Kidney (tissue), 14 donors: Measurements from ENCODE around the gene LRRC3C. TPM values are rescaled to one million over a fixed set of nuclear protein-coding genes. Genes with fewer than 3 reads are reported as not detected.

Experiments used
- DNase-seq, 5 donors: peaks; one replicate each; pipeline ENCODE4 v3.0.0-alpha.2; 2013 to 2020
- FAIRE-seq: peaks from 2 replicates; lab custom pipeline; 2012; peaks lifted over from hg19 to GRCh38; lab: Jason Lieb, UNC
- H3K27ac ChIP-seq, 2 donors: one replicate each; pipeline ENCODE4 v1.7.0; 2013; ENCODE audit warnings: low read depth in 2 of 2, low read length in 2 of 2, inconsistent platforms in 1 of 2
- H3K27me3 ChIP-seq: one replicate; pipeline ENCODE4 v1.7.1; 2013; ENCODE audit warnings: low read length, inconsistent platforms; ENCODE audit not compliant: control insufficient read depth, insufficient read depth
- H3K36me3 ChIP-seq, 3 donors: one replicate each; pipeline versions ENCODE4 v1.7.0 to v1.7.1; 2013; ENCODE audit warnings: low read length in 3 of 3, control low read depth in 1 of 3, inconsistent platforms in 1 of 3; ENCODE audit not compliant: insufficient read depth in 3 of 3, control insufficient read depth in 2 of 3
- H3K4me1 ChIP-seq, 3 donors: one replicate each; pipeline versions ENCODE4 v1.7.0 to v1.7.1; 2013; ENCODE audit warnings: low read length in 3 of 3, inconsistent platforms in 1 of 3, low read depth in 1 of 3; ENCODE audit not compliant: control insufficient read depth in 2 of 3, insufficient read depth in 2 of 3
- H3K4me3 ChIP-seq, 3 donors: one replicate each; pipeline versions ENCODE4 v1.7.0 to v1.8.1; 2013; ENCODE audit warnings: low read length in 3 of 3, control low read depth in 1 of 3, inconsistent platforms in 1 of 3
- H3K9ac ChIP-seq, 3 donors: one replicate each; pipeline versions ENCODE4 v1.7.0 to v1.7.1; 2013; ENCODE audit warnings: low read length in 3 of 3, control low read depth in 1 of 3, inconsistent platforms in 1 of 3
- H3K9me3 ChIP-seq, 3 donors: one replicate each; pipeline versions ENCODE4 v1.7.0 to v1.7.1; 2013; ENCODE audit warnings: low read length in 3 of 3, control low read depth in 1 of 3, inconsistent platforms in 1 of 3; ENCODE audit not compliant: control insufficient read depth in 2 of 3, insufficient read depth in 1 of 3
- CTCF ChIP-seq: IDR thresholded peaks from 3 replicates; pipeline ENCODE4 v1.5.1; 2012; ENCODE audit warnings: mild to moderate bottlenecking, moderate library complexity, borderline replicate concordance; ENCODE audit not compliant: insufficient read depth; ENCODE audit errors: extremely low read depth
- intact Hi-C: fragments of 100-400 bp; cut with DNase I; formaldehyde crosslinking; loops from one replicate; pipeline ENCODE4 v1.11.1; 2022
- polyA plus RNA-seq: library from polyadenylated mRNA; stranded (reverse); fragments of 350-450 nt; fragmentation: Illumina TruSeq; extraction: RNeasy Lipid Tissue Mini Kit (QIAGEN cat#74804); gene quantifications from one replicate; pipeline ENCODE4 v1.2.3, GENCODE V29; 2014; ENCODE audit warnings: low read depth, low replicate concordance; ENCODE audit not compliant: insufficient read depth
- total RNA-seq: library from RNA; stranded (reverse); fragmentation: NEBNext Ultra II Directional; extraction: Animal tissue kit (Norgen Biotek cat#: 25700); gene quantifications from one replicate; pipeline ENCODE4 v1.2.1, GENCODE V29; 2021
- donor health status: control.
- donor health status: control.
- donor health status: control.
- donor health status: control.
- donor health status: control.
- donor health status: DM: yes; HTN: yes; CAD: no.
- donor health status: Normal renal cell carcinoma (clear cell type).

LRRC3C gene
- total and polyA plus RNA-seq, 2 donors from 2014 or later = not detected

- TF ChIP-seq CTCF = no peak
- FAIRE-seq (no peak), DNase-seq (no peak)
- H3K27me3 ChIP-seq = no peaks in the 10 kb centered on the region
- H3K36me3 ChIP-seq = peaks cover 0 to 28% (median 19%) of the 10 kb centered on the region in 3 donors
- peaks cover 0 to 3% (median 0%) of the 10 kb centered on the region in 3 donors for H3K4me1 ChIP-seq
- no peaks in the 10 kb centered on the region for H3K9me3 ChIP-seq
- intact Hi-C loops = no loop called here
- H3K9ac ChIP-seq = no peak overlapping the region
- H3K4me3 ChIP-seq = no peak overlapping the region
- H3K27ac ChIP-seq = no peak overlapping the region
Observed at GRCh38 chr17:39919087-39919683, 8.3 kb upstream of the LRRC3C start.

- intact Hi-C loops = no loop called here
- no peak for TF ChIP-seq CTCF
- H3K4me1 ChIP-seq = peaks cover 0 to 13% (median 4%) of the 10 kb centered on the region in 3 donors
- H3K27ac ChIP-seq = no peak overlapping the region
- H3K9ac ChIP-seq = no peak overlapping the region
- H3K9me3 ChIP-seq = no peaks in the 10 kb centered on the region
- no peaks in the 10 kb centered on the region for H3K27me3 ChIP-seq
- H3K36me3 ChIP-seq = peaks cover 0 to 28% (median 19%) of the 10 kb centered on the region in 3 donors
- DNase-seq = peak in 1 of 5 donors; percentile 62
- H3K4me3 ChIP-seq = no peak overlapping the region
- no peak for FAIRE-seq
Observed at GRCh38 chr17:39920218-39921210, 7.0 kb upstream of the LRRC3C start.

GRCh38 chr17:39921323-39921722, 6.2 kb upstream of the LRRC3C start:
- Histone ChIP-seq H3K36me3 (peaks cover 0 to 28% (median 19%) of the 10 kb centered on the region in 3 donors), H3K4me3 (no peak overlapping the region), H3K27me3 (no peaks in the 10 kb centered on the region), H3K27ac (no peak overlapping the region), H3K9ac (no peak overlapping the region), H3K9me3 (no peaks in the 10 kb centered on the region), H3K4me1 (peaks cover 0 to 21% (median 12%) of the 10 kb centered on the region in 3 donors)
- DNase-seq (peak in 1 of 5 donors; percentile 50), FAIRE-seq (no peak)
- intact Hi-C loops = no loop called here
- TF ChIP-seq CTCF = no peak
